ENCODE measurements around the gene CLTA.
"Not testable (repeated sequence)": the region's sequence is repeated elsewhere in the genome, so short reads cannot be mapped to it uniquely, and the experiment has no call there.

The CLTA gene

GRCh38 chr9:36158917-36159316 is 31.8 kb upstream of the CLTA start:
- no peak for FAIRE-seq

- FAIRE-seq, result not testable (repeated sequence)
Measured at GRCh38 chr9:36159509-36159908, 31.2 kb upstream of the CLTA start.

GRCh38 chr9:36160126-36160525 is 30.6 kb upstream of the CLTA start:
- not testable (repeated sequence) for FAIRE-seq

- no peak for FAIRE-seq
Measured at GRCh38 chr9:36161187-36161586, 29.5 kb upstream of the CLTA start.

GRCh38 chr9:36162211-36162738 is 28.4 kb upstream of the CLTA start:
- FAIRE-seq, result no peak

- no peak for FAIRE-seq
Measured at GRCh38 chr9:36163049-36163785, 27.5 kb upstream of the CLTA start.

- no peak for FAIRE-seq
Measured at GRCh38 chr9:36163786-36164170, 26.9 kb upstream of the CLTA start.

- no peak for FAIRE-seq
Measured at GRCh38 chr9:36164372-36164771, 26.3 kb upstream of the CLTA start.

GRCh38 chr9:36164989-36165388 is 25.7 kb upstream of the CLTA start:
- FAIRE-seq, result no peak

GRCh38 chr9:36165826-36166167 is 24.9 kb upstream of the CLTA start:
- no peak for FAIRE-seq

GRCh38 chr9:36166168-36166927 is 24.4 kb upstream of the CLTA start:
- no peak for FAIRE-seq

GRCh38 chr9:36169166-36169565 is 21.6 kb upstream of the CLTA start, which contains the start of gene CCIN:
Gene CCIN (plus strand): TSS chr9:36169388. CDS start chr9:36169503, 115 bp downstream.
- FAIRE-seq, result no peak

- no peak for FAIRE-seq
Measured at GRCh38 chr9:36169708-36170107, 21.0 kb upstream of the CLTA start.

- FAIRE-seq, result no peak
Measured at GRCh38 chr9:36170531-36170930, 20.2 kb upstream of the CLTA start.

GRCh38 chr9:36173861-36174260 is 16.9 kb upstream of the CLTA start:
- FAIRE-seq, result no peak

GRCh38 chr9:36174271-36174670 is 16.4 kb upstream of the CLTA start:
- FAIRE-seq, result no peak

- no peak for FAIRE-seq
Measured at GRCh38 chr9:36174731-36175130, 16.0 kb upstream of the CLTA start.

GRCh38 chr9:36175209-36175608 is 15.5 kb upstream of the CLTA start:
- not testable (repeated sequence) for FAIRE-seq

GRCh38 chr9:36176496-36176895 is 14.2 kb upstream of the CLTA start:
- FAIRE-seq, result not testable (repeated sequence)

- no peak for FAIRE-seq
Measured at GRCh38 chr9:36177571-36177970, 13.2 kb upstream of the CLTA start.

GRCh38 chr9:36180243-36180642 is 10.5 kb upstream of the CLTA start:
- not testable (repeated sequence) for FAIRE-seq

- FAIRE-seq, result no peak
Measured at GRCh38 chr9:36187414-36187813, 3.3 kb upstream of the CLTA start.

GRCh38 chr9:36188212-36188611 is 2.5 kb upstream of the CLTA start:
- no peak for FAIRE-seq

GRCh38 chr9:36189976-36190375 is 745 bp upstream of the CLTA start:
- no peak for FAIRE-seq

Measured in islet of Langerhans (tissue), 1 donor.